ENCODE measurements around the gene GIMAP1.

Gene GIMAP1

GRCh38 chr7:150736864-150737263 lies 20.5 kb downstream of the GIMAP1 start:
- H3K4me3 ChIP-seq (ENCODE audit: control insufficient read depth in 1 of 7, extremely low read depth in 1 of 7, insufficient read depth in 4 of 7, low read depth in 2 of 7, low read length in 6 of 7): peak overlapping the region in 6 of 7 experiments; percentile 37 to 76 (median 67)
- CTCF ChIA-PET: interaction anchor here (0.7 to 1.5 kb wide), 3 partner anchors 11 to 286 kb away, joined by 3 to 4 read pairs (median 3); partner anchors contain the start of gene GIMAP8
- no peak for DNase-seq
- H3K4me1 ChIP-seq (ENCODE audit: control extremely low read depth in 1 of 4, control insufficient read depth in 4 of 4, insufficient read depth in 4 of 4, low read length in 3 of 4): peaks cover 6 to 36% (median 26%) of the 10 kb centered on the region in 4 experiments
- no peaks in the 10 kb centered on the region for H3K9me3 ChIP-seq (ENCODE audit: control extremely low read depth in 1 of 5, control insufficient read depth in 4 of 5, insufficient read depth in 2 of 5, low read depth in 1 of 5, low read length in 4 of 5)
- H3K27ac ChIP-seq (ENCODE audit: insufficient read depth in 1 of 2, low read depth in 1 of 2, low read length in 2 of 2, poor library complexity in 1 of 2, severe bottlenecking in 2 of 2): peak overlapping the region in 1 of 2 experiments; percentile 36
- 89% methylated on average over 4 of the region's 4 CpGs for WGBS (ENCODE audit: insufficient coverage)
- H3K27me3 ChIP-seq (replicated peaks in 2 of 5; ENCODE audit: control insufficient read depth in 4 of 5, insufficient read depth in 5 of 5, low read length in 4 of 5): no peaks in the 10 kb centered on the region
- POLR2A ChIA-PET: no interaction called here
- peaks cover 0 to 13% (median 4%) of the 10 kb centered on the region in 4 experiments for H3K36me3 ChIP-seq (ENCODE audit: control insufficient read depth in 4 of 4, insufficient read depth in 4 of 4, low read length in 3 of 4)

- CTCF ChIA-PET: interaction anchor here (0.7 to 1.5 kb wide), 6 partner anchors 11 to 289 kb away, joined by 3 to 5 read pairs (median 3); partner anchors contain the start of gene GIMAP8
- POLR2A ChIA-PET: no interaction called here
- peak within 1 kb of the TSS; percentile 6 to 36 for H3K27ac ChIP-seq (ENCODE audit: insufficient read depth in 1 of 2, low read depth in 1 of 2, low read length in 2 of 2, poor library complexity in 1 of 2, severe bottlenecking in 2 of 2)
- H3K36me3 ChIP-seq (ENCODE audit: control insufficient read depth in 4 of 4, insufficient read depth in 4 of 4, low read length in 3 of 4): peaks cover 0 to 19% (median 7%) of the 10 kb centered on the region in 4 experiments
- peaks cover 6 to 36% (median 26%) of the 10 kb centered on the region in 4 experiments for H3K4me1 ChIP-seq (ENCODE audit: control extremely low read depth in 1 of 4, control insufficient read depth in 4 of 4, insufficient read depth in 4 of 4, low read length in 3 of 4)
- 25% methylated on average over 11 of the region's 14 CpGs for WGBS (ENCODE audit: insufficient coverage)
- peak within 1 kb of the TSS; percentile 24 to 76 (median 62) for H3K4me3 ChIP-seq (ENCODE audit: control insufficient read depth in 1 of 7, extremely low read depth in 1 of 7, insufficient read depth in 4 of 7, low read depth in 2 of 7, low read length in 6 of 7)
- H3K27me3 ChIP-seq (replicated peaks in 2 of 5; ENCODE audit: control insufficient read depth in 4 of 5, insufficient read depth in 5 of 5, low read length in 4 of 5): no peaks in the 10 kb centered on the region
- no peaks in the 10 kb centered on the region for H3K9me3 ChIP-seq (ENCODE audit: control extremely low read depth in 1 of 5, control insufficient read depth in 4 of 5, insufficient read depth in 2 of 5, low read depth in 1 of 5, low read length in 4 of 5)
- DNase-seq: peak; percentile 22 to 68 (median 57)
Observed at GRCh38 chr7:150737265-150738055, 21.0 kb downstream of the GIMAP1 start, which contains the start of gene GIMAP5. GIMAP5 (plus strand) TSS chr7:150737418; CDS start chr7:150740885, 3,467 bp downstream.

- Histone ChIP-seq H3K9me3 (ENCODE audit: control extremely low read depth in 1 of 5, control insufficient read depth in 4 of 5, insufficient read depth in 2 of 5, low read depth in 1 of 5, low read length in 4 of 5) (no peaks in the 10 kb centered on the region), H3K4me3 (ENCODE audit: control insufficient read depth in 1 of 7, extremely low read depth in 1 of 7, insufficient read depth in 4 of 7, low read depth in 2 of 7, low read length in 6 of 7) (peak overlapping the region in 6 of 7 experiments; percentile 24 to 76 (median 67)), H3K27ac (ENCODE audit: insufficient read depth in 1 of 2, low read depth in 1 of 2, low read length in 2 of 2, poor library complexity in 1 of 2, severe bottlenecking in 2 of 2) (peak overlapping the region; percentile 6 to 36), H3K27me3 (replicated peaks in 2 of 5; ENCODE audit: control insufficient read depth in 4 of 5, insufficient read depth in 5 of 5, low read length in 4 of 5) (no peaks in the 10 kb centered on the region), H3K36me3 (ENCODE audit: control insufficient read depth in 4 of 4, insufficient read depth in 4 of 4, low read length in 3 of 4) (peaks cover 0 to 26% (median 7%) of the 10 kb centered on the region in 4 experiments), H3K4me1 (ENCODE audit: control extremely low read depth in 1 of 4, control insufficient read depth in 4 of 4, insufficient read depth in 4 of 4, low read length in 3 of 4) (peaks cover 6 to 36% (median 26%) of the 10 kb centered on the region in 4 experiments)
- ChIA-PET POLR2A (no interaction called here), CTCF (interaction anchor here (0.8 to 1.3 kb wide), 9 partner anchors 10 to 332 kb away, joined by 3 to 5 read pairs (median 3); partner anchors contain the start of gene GIMAP2)
- no CpG with 5 or more reads among the region's 5 CpGs for WGBS (ENCODE audit: insufficient coverage)
- peak in 1 of 3 donors; percentile 61 for DNase-seq
Observed at GRCh38 chr7:150738092-150738491, 21.7 kb downstream of the GIMAP1 start.

- Histone ChIP-seq H3K4me3 (ENCODE audit: control insufficient read depth in 1 of 7, extremely low read depth in 1 of 7, insufficient read depth in 4 of 7, low read depth in 2 of 7, low read length in 6 of 7) (peak overlapping the region in 4 of 7 experiments; percentile 62 to 76 (median 72)), H3K27ac (ENCODE audit: insufficient read depth in 1 of 2, low read depth in 1 of 2, low read length in 2 of 2, poor library complexity in 1 of 2, severe bottlenecking in 2 of 2) (no peak overlapping the region), H3K4me1 (ENCODE audit: control extremely low read depth in 1 of 4, control insufficient read depth in 4 of 4, insufficient read depth in 4 of 4, low read length in 3 of 4) (peaks cover 6 to 36% (median 26%) of the 10 kb centered on the region in 4 experiments), H3K9me3 (ENCODE audit: control extremely low read depth in 1 of 5, control insufficient read depth in 4 of 5, insufficient read depth in 2 of 5, low read depth in 1 of 5, low read length in 4 of 5) (no peaks in the 10 kb centered on the region), H3K27me3 (replicated peaks in 2 of 5; ENCODE audit: control insufficient read depth in 4 of 5, insufficient read depth in 5 of 5, low read length in 4 of 5) (no peaks in the 10 kb centered on the region), H3K36me3 (ENCODE audit: control insufficient read depth in 4 of 4, insufficient read depth in 4 of 4, low read length in 3 of 4) (peaks cover 0 to 31% (median 7%) of the 10 kb centered on the region in 4 experiments)
- WGBS (ENCODE audit: insufficient coverage): 92% methylated on average over 4 of the region's 5 CpGs
- no peak for DNase-seq
- POLR2A ChIA-PET: no interaction called here
- CTCF ChIA-PET: interaction anchor here (0.8 to 1.3 kb wide), 11 partner anchors 10 to 332 kb away, joined by 3 to 5 read pairs (median 3); partner anchors contain the start of gene GIMAP2
Observed at GRCh38 chr7:150738591-150739001, 22.2 kb downstream of the GIMAP1 start.

GRCh38 chr7:150739033-150739432 lies 22.6 kb downstream of the GIMAP1 start:
- H3K27ac ChIP-seq (ENCODE audit: insufficient read depth in 1 of 2, low read depth in 1 of 2, low read length in 2 of 2, poor library complexity in 1 of 2, severe bottlenecking in 2 of 2): no peak overlapping the region
- H3K4me1 ChIP-seq (ENCODE audit: control extremely low read depth in 1 of 4, control insufficient read depth in 4 of 4, insufficient read depth in 4 of 4, low read length in 3 of 4): peaks cover 6 to 36% (median 26%) of the 10 kb centered on the region in 4 experiments
- ChIA-PET POLR2A (no interaction called here), CTCF (interaction anchor here (0.8 to 1.3 kb wide), 7 partner anchors 9 to 333 kb away, joined by 3 to 4 read pairs (median 3); partner anchors contain the start of gene GIMAP2)
- peaks cover 0 to 35% (median 7%) of the 10 kb centered on the region in 4 experiments for H3K36me3 ChIP-seq (ENCODE audit: control insufficient read depth in 4 of 4, insufficient read depth in 4 of 4, low read length in 3 of 4)
- no peaks in the 10 kb centered on the region for H3K9me3 ChIP-seq (ENCODE audit: control extremely low read depth in 1 of 5, control insufficient read depth in 4 of 5, insufficient read depth in 2 of 5, low read depth in 1 of 5, low read length in 4 of 5)
- DNase-seq: peak in 2 of 3 donors; percentile 30 to 36
- H3K4me3 ChIP-seq (ENCODE audit: control insufficient read depth in 1 of 7, extremely low read depth in 1 of 7, insufficient read depth in 4 of 7, low read depth in 2 of 7, low read length in 6 of 7): peak overlapping the region in 4 of 7 experiments; percentile 62 to 76 (median 72)
- no peaks in the 10 kb centered on the region for H3K27me3 ChIP-seq (replicated peaks in 2 of 5; ENCODE audit: control insufficient read depth in 4 of 5, insufficient read depth in 5 of 5, low read length in 4 of 5)

GRCh38 chr7:150740053-150740452 lies 23.6 kb downstream of the GIMAP1 start:
- Histone ChIP-seq H3K36me3 (ENCODE audit: control insufficient read depth in 4 of 4, insufficient read depth in 4 of 4, low read length in 3 of 4) (peaks cover 0 to 43% (median 7%) of the 10 kb centered on the region in 4 experiments), H3K27me3 (replicated peaks in 2 of 5; ENCODE audit: control insufficient read depth in 4 of 5, insufficient read depth in 5 of 5, low read length in 4 of 5) (no peaks in the 10 kb centered on the region), H3K4me1 (ENCODE audit: control extremely low read depth in 1 of 4, control insufficient read depth in 4 of 4, insufficient read depth in 4 of 4, low read length in 3 of 4) (peaks cover 6 to 36% (median 26%) of the 10 kb centered on the region in 4 experiments), H3K9me3 (ENCODE audit: control extremely low read depth in 1 of 5, control insufficient read depth in 4 of 5, insufficient read depth in 2 of 5, low read depth in 1 of 5, low read length in 4 of 5) (no peaks in the 10 kb centered on the region), H3K4me3 (ENCODE audit: control insufficient read depth in 1 of 7, extremely low read depth in 1 of 7, insufficient read depth in 4 of 7, low read depth in 2 of 7, low read length in 6 of 7) (no peak overlapping the region), H3K27ac (ENCODE audit: insufficient read depth in 1 of 2, low read depth in 1 of 2, low read length in 2 of 2, poor library complexity in 1 of 2, severe bottlenecking in 2 of 2) (no peak overlapping the region)
- ChIA-PET CTCF (interaction anchor here (1.3 to 1.4 kb wide), 3 partner anchors 23 to 291 kb away, joined by 3 to 4 read pairs (median 3); partner anchors contain the start of gene GIMAP1), POLR2A (no interaction called here)
- 97% methylated on average over 10 of the region's 10 CpGs for WGBS (ENCODE audit: insufficient coverage)
- DNase-seq: no peak

Data from common myeloid progenitor, CD34-positive (primary cell).